H1 (cell line): Measurements from ENCODE around the gene HACD1. TPM values are rescaled to one million over a fixed set of nuclear protein-coding genes. Genes with fewer than 3 reads are reported as not detected.

ENCODE experiments used
- CTCF ChIA-PET: fragments of 300-600 bp; sonication (Branson Sonifier 250); formaldehyde crosslinking; loops from one replicate; lab custom pipeline; 2021; ENCODE audit not compliant: partially characterized antibody; lab: Charles Lee
- POLR2A ChIA-PET: fragments of 300-600 bp; sonication (Branson Sonifier 250); formaldehyde crosslinking; loops from one replicate; lab custom pipeline; 2021; ENCODE audit warnings: inconsistent platforms; ENCODE audit not compliant: partially characterized antibody; lab: Charles Lee
- DNase-seq, 2 experiments: peaks; one replicate each; pipeline versions ENCODE4 v3.0.0 to v3.0.0-alpha.2; 2010 to 2022; ENCODE audit warnings: low spot score in 2 of 2, low read depth in 1 of 2, mixed read lengths in 1 of 2
- FAIRE-seq: peaks from 2 replicates; lab custom pipeline; 2011; peaks lifted over from hg19 to GRCh38; lab: Jason Lieb, UNC
- H2AFZ ChIP-seq: 2 replicates; pipeline ENCODE4 v1.8.1; 2012; ENCODE audit warnings: low read length, inconsistent platforms
- H2AK5ac ChIP-seq: 2 replicates; pipeline ENCODE4 v1.6.1; 2013; ENCODE audit warnings: low read depth, low read length
- H2BK120ac ChIP-seq: replicated peaks from 2 replicates; pipeline ENCODE3; 2013; ENCODE audit warnings: low read depth, low read length, inconsistent platforms
- H2BK12ac ChIP-seq: 2 replicates; pipeline ENCODE4 v1.6.1; 2013; ENCODE audit warnings: low read depth, low read length
- H2BK15ac ChIP-seq: 2 replicates; pipeline ENCODE4 v1.6.1; 2013; ENCODE audit warnings: low read length
- H2BK20ac ChIP-seq: 2 replicates; pipeline ENCODE4 v1.6.1; 2013; ENCODE audit warnings: low read length
- H2BK5ac ChIP-seq: 2 replicates; pipeline ENCODE4 v1.6.1; 2013; ENCODE audit warnings: low read depth, low read length
- H3K14ac ChIP-seq: 2 replicates; pipeline ENCODE4 v1.6.1; 2013; ENCODE audit warnings: inconsistent platforms; ENCODE audit not compliant: insufficient read length
- H3K18ac ChIP-seq: 2 replicates; pipeline ENCODE4 v1.6.1; 2013; ENCODE audit warnings: low read length; ENCODE audit errors: extremely low read depth
- H3K23ac ChIP-seq: 2 replicates; pipeline ENCODE4 v1.6.1; 2013; ENCODE audit warnings: inconsistent platforms; ENCODE audit not compliant: insufficient read length
- H3K23me2 ChIP-seq: 2 replicates; pipeline ENCODE4 v1.6.1; 2013; ENCODE audit warnings: low read depth, low read length
- H3K27ac ChIP-seq: 2 replicates; pipeline ENCODE4 v1.6.1; 2011; ENCODE audit warnings: low read depth, low read length, inconsistent platforms
- H3K27me3 ChIP-seq, 4 experiments: replicated peaks in 1 of 4; 1 replicate in 1 of 4; 2 replicates in 3 of 4; pipeline versions ENCODE4 v1.6.1 to v1.8.1; 2011 to 2013; ENCODE audit warnings: low read length in 3 of 4, mild to moderate bottlenecking in 3 of 4, inconsistent platforms in 2 of 4, mixed read lengths in 2 of 4, moderate library complexity in 1 of 4; ENCODE audit not compliant: control insufficient read depth in 3 of 4, insufficient read depth in 3 of 4; ENCODE audit errors: extremely low read depth in 1 of 4
- H3K36me3 ChIP-seq, 4 experiments: 2 replicates each; pipeline versions ENCODE4 v1.6.1 to v1.8.1; 2011 to 2013; ENCODE audit warnings: mild to moderate bottlenecking in 4 of 4, low read length in 3 of 4, moderate library complexity in 2 of 4, control low read depth in 1 of 4, inconsistent platforms in 1 of 4; ENCODE audit not compliant: insufficient read depth in 4 of 4, control insufficient read depth in 2 of 4
- H3K4ac ChIP-seq: replicated peaks from 2 replicates; pipeline ENCODE3; 2013; ENCODE audit warnings: low read length, low read depth, mixed read lengths, inconsistent platforms; ENCODE audit not compliant: insufficient read length
- H3K4me1 ChIP-seq, 4 experiments: replicated peaks in 1 of 4; 1 replicate in 1 of 4; 2 replicates in 3 of 4; pipeline versions ENCODE4 v1.6.1 to v1.8.1; 2011 to 2013; ENCODE audit warnings: low read length in 3 of 4, inconsistent platforms in 2 of 4, mixed read lengths in 1 of 4; ENCODE audit not compliant: insufficient read depth in 4 of 4, control insufficient read depth in 3 of 4
- H3K4me2 ChIP-seq, 2 experiments: 2 replicates each; pipeline versions ENCODE4 v1.6.1 to v1.8.1; 2011 to 2013; ENCODE audit warnings: low read depth in 2 of 2, low read length in 2 of 2, control low read depth in 1 of 2, inconsistent platforms in 1 of 2, mild to moderate bottlenecking in 1 of 2; ENCODE audit not compliant: insufficient read depth in 1 of 2
- H3K4me3 ChIP-seq, 4 experiments: fragments of 200-600, 300-600 bp in 1 of 4; sonication (generic), shearing (Covaris generic), sonication (Bioruptor Twin) in 1 of 4; 2 replicates each; pipeline versions ENCODE4 v1.5.1 to v1.8.1; 2011 to 2016; ENCODE audit warnings: low read length in 4 of 4, low read depth in 3 of 4, control low read depth in 2 of 4, inconsistent platforms in 2 of 4, mild to moderate bottlenecking in 2 of 4, mixed read lengths in 1 of 4, moderate library complexity in 1 of 4; ENCODE audit not compliant: insufficient read depth in 2 of 4; ENCODE audit errors: extremely low read depth in 1 of 4
- H3K56ac ChIP-seq: replicated peaks from 2 replicates; pipeline ENCODE3; 2013; ENCODE audit warnings: low read depth, mild to moderate bottlenecking, mixed read lengths, low read length, inconsistent platforms; ENCODE audit not compliant: insufficient read length
- H3K79me1 ChIP-seq: 2 replicates; pipeline ENCODE4 v1.6.1; 2013; ENCODE audit warnings: low read depth, low read length, control low read depth
- H3K79me2 ChIP-seq, 2 experiments: 2 replicates each; pipeline versions ENCODE4 v1.6.1 to v1.8.1; 2012 to 2013; ENCODE audit warnings: low read length in 2 of 2, mild to moderate bottlenecking in 2 of 2, inconsistent platforms in 1 of 2; ENCODE audit not compliant: insufficient read depth in 2 of 2, control insufficient read depth in 1 of 2
- H3K9ac ChIP-seq, 4 experiments: replicated peaks in 1 of 4; 1 replicate in 1 of 4; 2 replicates in 3 of 4; pipeline versions ENCODE4 v1.6.1 to v1.8.1; 2011 to 2013; ENCODE audit warnings: low read depth in 3 of 4, low read length in 3 of 4, control low read depth in 2 of 4, mild to moderate bottlenecking in 2 of 4, moderate library complexity in 2 of 4, inconsistent platforms in 1 of 4; ENCODE audit errors: extremely low read depth in 1 of 4
- H3K9me3 ChIP-seq, 2 experiments: 2 replicates each; pipeline versions ENCODE4 v1.6.1 to v1.8.1; 2012 to 2013; ENCODE audit warnings: mild to moderate bottlenecking in 2 of 2, moderate library complexity in 2 of 2, control low read depth in 1 of 2, inconsistent platforms in 1 of 2, low read depth in 1 of 2, low read length in 1 of 2, mixed read lengths in 1 of 2; ENCODE audit not compliant: insufficient read depth in 2 of 2
- H4K20me1 ChIP-seq, 2 experiments: replicated peaks in 1 of 2; 2 replicates each; pipeline versions ENCODE3 to v1.8.1; 2011 to 2013; ENCODE audit warnings: inconsistent platforms in 2 of 2, low read length in 2 of 2, mild to moderate bottlenecking in 1 of 2; ENCODE audit not compliant: insufficient read depth in 2 of 2, control insufficient read depth in 1 of 2
- H4K5ac ChIP-seq: 2 replicates; pipeline ENCODE4 v1.6.1; 2013; ENCODE audit warnings: low read length, low read depth, mixed read lengths, inconsistent platforms; ENCODE audit not compliant: insufficient read length
- H4K8ac ChIP-seq: 2 replicates; pipeline ENCODE4 v1.8.0; 2013; ENCODE audit warnings: mild to moderate bottlenecking, moderate library complexity, low read length, inconsistent platforms; ENCODE audit not compliant: insufficient read depth; ENCODE audit errors: extremely low read depth
- H4K91ac ChIP-seq: replicated peaks from 2 replicates; pipeline ENCODE3; 2013; ENCODE audit warnings: low read length, mixed read lengths, inconsistent platforms; ENCODE audit not compliant: insufficient read length
- ATF2 ChIP-seq: IDR thresholded peaks from 2 replicates; pipeline ENCODE4 v1.6.1; 2012; ENCODE audit warnings: low read length, inconsistent platforms
- CBX8 ChIP-seq: fragments of 300-800, 300-1000 bp; sonication (generic); IDR thresholded peaks from 2 replicates; pipeline ENCODE4 v1.7.1; 2016; ENCODE audit warnings: low read depth, low read length, borderline replicate concordance
- CHD2 ChIP-seq: IDR thresholded peaks from 2 replicates; pipeline ENCODE4 v1.6.1; 2012; ENCODE audit warnings: low read length, improper control_type of control experiment
- HDAC6 ChIP-seq: IDR thresholded peaks from one replicate; pipeline ENCODE4 v1.7.1; 2012; ENCODE audit warnings: low read depth, mild to moderate bottlenecking, inconsistent platforms, low read length, moderate library complexity
- MAFK ChIP-seq: IDR thresholded peaks from 2 replicates; pipeline ENCODE4 v1.6.1; 2012; ENCODE audit warnings: low read depth, mild to moderate bottlenecking, improper control_type of control experiment, low read length
- NRF1 ChIP-seq: IDR thresholded peaks from 2 replicates; pipeline ENCODE4 v1.6.1; 2011; ENCODE audit warnings: mild to moderate bottlenecking, low read depth, low read length, improper control_type of control experiment
- RNF2 ChIP-seq: fragments of 200-900, 300-1000 bp; sonication (generic); IDR thresholded peaks from 2 replicates; pipeline ENCODE4 v1.7.1; 2016; ENCODE audit warnings: borderline replicate concordance, low read depth, mild to moderate bottlenecking, antibody characterized with exemption, low read length; ENCODE audit not compliant: poor library complexity, severe bottlenecking; ENCODE audit errors: missing control alignments
- SIN3A ChIP-seq, 2 experiments: IDR thresholded peaks in 1 of 2; conservative IDR thresholded peaks in 1 of 2; 2 replicates each; pipeline ENCODE4 v1.6.1; 2011 to 2012; ENCODE audit warnings: low read length in 2 of 2, improper control_type of control experiment in 1 of 2, low read depth in 1 of 2, mild to moderate bottlenecking in 1 of 2
- SIX5 ChIP-seq: IDR thresholded peaks from 2 replicates; pipeline ENCODE4 v1.6.1; 2011; ENCODE audit warnings: mild to moderate bottlenecking, low read depth, low read length
- SP1 ChIP-seq: IDR thresholded peaks from 2 replicates; pipeline ENCODE4 v1.6.1; 2011; ENCODE audit warnings: low read depth, low read length
- SP4 ChIP-seq: IDR thresholded peaks from 2 replicates; pipeline ENCODE4 v1.6.1; 2012; ENCODE audit warnings: low read length, inconsistent platforms
- SUZ12 ChIP-seq: fragments of 200-600 bp; sonication (generic); IDR thresholded peaks from 2 replicates; pipeline ENCODE4 v1.6.1; 2012; ENCODE audit warnings: mild to moderate bottlenecking, inconsistent platforms, low read length, moderate library complexity, mixed read lengths
- WGBS, 2 experiments: shearing (Covaris generic) in 1 of 2; methylation state at CpG; one replicate each; pipeline versions ENCODE4 v1.1.6 to v1.1.7; 2013 to 2015; ENCODE audit warnings: low lambda C conversion rate in 2 of 2, mixed read lengths in 2 of 2, inconsistent platforms in 1 of 2, low coverage in 1 of 2, missing lambda C conversion rate in 1 of 2; ENCODE audit not compliant: insufficient replicate concordance in 2 of 2, insufficient coverage in 1 of 2, insufficient read length in 1 of 2; ENCODE audit errors: extremely low coverage in 1 of 2, missing lambda C conversion rate in 1 of 2; 5-methylcytosine and 5-hydroxymethylcytosine counted together
- polyA plus RNA-seq, 7 experiments: library from polyadenylated mRNA; depleted of rRNA in 3 of 7; stranded (reverse) in 5 of 7; unstranded in 2 of 7; fragments of >200 nt in 5 of 7; fragments of 200-250 nt in 2 of 7; gene quantifications; 1 replicate in 5 of 7; 2 replicates in 1 of 7; 4 replicates in 1 of 7; pipeline versions ENCODE4 v1.2.1 to v1.2.3, GENCODE V29; 2011 to 2013; ENCODE audit warnings: missing spikeins in 2 of 7, mixed read lengths in 2 of 7
- total RNA-seq: library from RNA; stranded (reverse); fragmentation: NEBNext Ultra II Directional; extraction: Animal tissue kit (Norgen Biotek cat#: 25700); gene quantifications from 2 replicates; pipeline ENCODE4 v1.2.1, GENCODE V29; 2021

Gene HACD1
- total and polyA plus RNA-seq, 2 of the 8 experiments (the other 6 are each of a cell fraction or from before 2014, with no cell fraction given) = 18.7 to 30.8 TPM

- Histone ChIP-seq H4K5ac (no peak overlapping the region), H3K4ac (no peak overlapping the region), H3K23ac (no peak overlapping the region), H2AK5ac (no peak overlapping the region), H2BK5ac (no peak overlapping the region), H3K18ac (no peak overlapping the region), H3K56ac (no peak overlapping the region), H3K27me3 (no peaks in the 10 kb centered on the region), H3K9me3 (no peaks in the 10 kb centered on the region), H3K4me3 (no peak overlapping the region), H3K79me2 (peaks cover 0 to 68% of the 10 kb centered on the region in 2 experiments; a peak in 3 of 4 replicates), H3K4me2 (no peak overlapping the region), H4K20me1 (no peaks in the 10 kb centered on the region), H2BK12ac (no peak overlapping the region), H2BK15ac (no peak overlapping the region), H2BK20ac (no peak overlapping the region), H3K36me3 (peaks cover 0 to 5% (median 0%) of the 10 kb centered on the region in 4 experiments; a peak in 1 of 8 replicates), H3K27ac (no peak overlapping the region), H3K4me1 (peaks cover 0 to 11% (median under 1%) of the 10 kb centered on the region in 4 experiments; a peak in 2 of 7 replicates), H3K23me2 (no peaks in the 10 kb centered on the region), H2AFZ (no peak overlapping the region), H3K9ac (no peak overlapping the region), H3K14ac (no peak overlapping the region), H2BK120ac (no peak overlapping the region), H4K8ac (no peak overlapping the region), H4K91ac (no peak overlapping the region), H3K79me1 (no peaks in the 10 kb centered on the region)
- 79% methylated on average over 4 of the region's 4 CpGs; no CpG with 5 or more reads in 1 of the 2 experiments for WGBS, 2 experiments
- CTCF ChIA-PET = no interaction called here
- no peak for FAIRE-seq
- DNase-seq = no peak
- POLR2A ChIA-PET = no interaction called here
- no peak for TF ChIP-seq MAFK
- no peak for TF ChIP-seq SP4
- no peak for TF ChIP-seq SP1
- no peak for TF ChIP-seq SUZ12
- no peak for TF ChIP-seq HDAC6
- TF ChIP-seq NRF1 = no peak
- no peak for TF ChIP-seq ATF2
- no peak for TF ChIP-seq SIN3A (conservative IDR thresholded peaks at IDR 0.05 in 1 of 2, IDR thresholded peaks at IDR 0.05 in 1 of 2; ENCODE audit: low read depth in 1 of 2, low read length in 2 of 2)
- no peak for TF ChIP-seq RNF2
- no peak for TF ChIP-seq CBX8
- TF ChIP-seq CHD2 = no peak
- no peak for TF ChIP-seq SIX5
Observed at GRCh38 chr10:17665747-17666146, 48.6 kb upstream of the HACD1 start.
